ENCODE measurements around the gene ENPEP.

GRCh38 chr4:110520886-110521285, 44.9 kb downstream of the ENPEP start:
- TF ChIP-seq CTCF (conservative IDR thresholded peaks at IDR 0.05; ENCODE audit: low read length) (no peak), EZH2phosphoT487 (IDR thresholded peaks at IDR 0.05; ENCODE audit: borderline replicate concordance, low read depth, low read length) (no peak)
